Activated naive CD4-positive, alpha-beta T cell treated with anti-CD3 and anti-CD28 coated beads for 36 hours (primary cell): Measurements from ENCODE around the gene BEST2. TPM values are rescaled to one million over a fixed set of nuclear protein-coding genes. Genes with fewer than 3 reads are reported as not detected.

Experiments used
- CTCF ChIA-PET: fragments of 350-600 bp; sonication (Branson Sonifier 250); formaldehyde crosslinking; loops from one replicate; lab custom pipeline; 2021; ENCODE audit warnings: antibody characterized with exemption; lab: Charles Lee
- DNase-seq: peaks from one replicate; pipeline ENCODE4 v3.0.0-alpha.2; 2020
- H3K27ac Mint-ChIP-seq: one replicate; pipeline ENCODE4 v1.8.0; 2021; ENCODE audit warnings: mild to moderate bottlenecking, mixed read lengths
- H3K27me3 Mint-ChIP-seq: one replicate; pipeline ENCODE4 v1.8.0; 2021; ENCODE audit warnings: low read depth, mixed read lengths
- H3K36me3 Mint-ChIP-seq: one replicate; pipeline ENCODE4 v1.8.0; 2021; ENCODE audit warnings: low read depth, mixed read lengths
- H3K4me1 Mint-ChIP-seq: one replicate; pipeline ENCODE4 v1.8.0; 2021; ENCODE audit warnings: low read depth, mixed read lengths
- H3K4me3 Mint-ChIP-seq: one replicate; pipeline ENCODE4 v1.8.0; 2021; ENCODE audit warnings: mild to moderate bottlenecking, moderate library complexity, mixed read lengths
- H3K9me3 Mint-ChIP-seq: one replicate; pipeline ENCODE4 v1.8.0; 2021; ENCODE audit warnings: mixed read lengths
- intact Hi-C: fragments of 100-400 bp; cut with micrococcal nuclease; formaldehyde crosslinking; loops from one replicate; pipeline ENCODE4 v1.15.1; 2023
- total RNA-seq, 2 experiments: library from RNA; stranded (reverse); gene quantifications; one replicate each; pipeline ENCODE4 v1.2.3, GENCODE V29; 2021

BEST2 gene
- total RNA-seq, 2 experiments from 2014 or later, result not detected

DNA sequence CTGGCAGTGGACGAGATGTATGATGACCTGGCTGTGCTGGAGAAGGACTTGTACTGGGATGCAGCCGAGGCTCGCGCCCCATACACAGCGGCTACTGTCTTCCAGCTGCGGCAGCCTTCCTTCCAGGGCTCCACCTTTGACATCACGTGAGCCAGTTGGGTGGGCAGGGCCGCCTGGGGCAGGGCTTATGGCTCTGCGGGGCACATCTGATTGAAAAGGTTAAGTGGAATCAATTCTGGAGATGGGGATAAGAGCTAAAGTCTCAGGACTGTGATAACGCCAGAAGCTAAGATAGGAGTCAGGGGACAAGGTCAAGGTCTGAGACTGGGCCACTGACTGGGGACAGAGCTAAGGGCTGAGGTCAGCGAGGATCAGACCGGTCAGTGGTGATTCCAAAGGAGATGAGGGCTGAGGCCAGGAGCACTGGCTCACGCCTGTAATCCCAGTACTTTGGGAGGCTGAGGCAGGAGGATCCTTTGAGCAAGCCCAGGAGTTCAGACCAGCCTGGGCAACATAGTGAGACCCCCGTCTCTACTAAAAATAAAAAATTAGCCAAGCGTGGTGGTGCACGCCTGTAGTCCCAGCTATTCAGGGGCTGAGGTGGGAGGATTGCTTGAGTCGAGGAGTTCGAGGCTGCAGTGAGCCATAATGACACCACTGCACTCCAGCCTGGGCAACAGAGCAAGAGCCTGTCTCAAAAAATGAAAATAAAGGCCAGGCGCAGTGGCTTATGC is 4.7 kb downstream of the BEST2 start:
- peaks cover 2% of the 10 kb centered on the region for H3K4me1 Mint-ChIP-seq
- H3K36me3 Mint-ChIP-seq, result no peaks in the 10 kb centered on the region
- CTCF ChIA-PET, result interaction anchor here (0.6 to 16.6 kb wide), 12 partner anchors 8 to 233 kb away, joined by 3 to 341 read pairs (median 6); partner anchors contain the start of genes GET3, PRDX2, THSD8 and TNPO2
- no peak for DNase-seq
- peaks cover 20% of the 10 kb centered on the region for H3K27me3 Mint-ChIP-seq
- no peaks in the 10 kb centered on the region for H3K9me3 Mint-ChIP-seq
- intact Hi-C loops, result loop anchor here (2.0 kb wide), 1 partner anchor 192 kb away; no protein-coding TSS in a partner anchor
- peak overlapping the region; percentile 5 for H3K27ac Mint-ChIP-seq
- no peak overlapping the region for H3K4me3 Mint-ChIP-seq

DNA sequence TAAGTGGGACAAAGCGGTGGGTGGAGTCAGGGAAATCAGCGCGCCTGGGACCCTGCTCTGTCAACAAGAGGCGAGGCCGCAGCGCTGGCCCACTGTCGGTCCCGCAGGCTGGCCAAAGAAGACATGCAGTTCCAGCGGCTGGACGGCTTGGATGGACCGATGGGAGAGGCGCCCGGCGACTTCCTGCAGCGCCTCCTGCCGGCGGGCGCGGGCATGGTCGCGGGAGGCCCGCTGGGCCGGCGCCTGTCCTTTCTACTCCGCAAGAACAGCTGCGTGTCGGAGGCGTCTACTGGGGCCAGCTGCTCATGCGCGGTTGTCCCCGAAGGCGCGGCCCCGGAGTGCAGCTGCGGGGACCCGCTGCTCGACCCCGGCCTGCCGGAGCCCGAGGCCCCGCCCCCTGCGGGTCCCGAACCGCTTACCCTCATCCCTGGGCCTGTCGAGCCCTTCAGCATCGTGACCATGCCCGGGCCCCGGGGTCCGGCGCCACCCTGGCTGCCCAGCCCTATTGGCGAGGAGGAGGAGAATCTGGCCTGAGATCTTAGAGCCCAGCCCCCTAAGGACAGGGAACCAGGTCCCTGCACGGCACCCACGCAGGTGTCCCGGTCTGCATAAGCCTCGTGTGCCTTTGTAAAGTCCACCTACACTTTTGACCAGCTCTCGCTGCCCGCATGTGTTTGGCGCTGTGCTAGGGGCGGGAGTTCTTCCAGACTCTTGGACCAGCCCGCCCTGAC is 6.1 kb downstream of the BEST2 start:
- intact Hi-C loops, result loop anchor here (1.0 to 2.0 kb wide), 3 partner anchors 24 to 193 kb away; no protein-coding TSS in a partner anchor
- Mint-ChIP-seq H3K4me3 (peak overlapping the region; percentile 32), H3K27ac (no peak overlapping the region), H3K36me3 (no peaks in the 10 kb centered on the region), H3K27me3 (peaks cover 17% of the 10 kb centered on the region), H3K9me3 (no peaks in the 10 kb centered on the region), H3K4me1 (peaks cover 2% of the 10 kb centered on the region)
- CTCF ChIA-PET, result interaction anchor here (0.6 to 16.6 kb wide), 32 partner anchors 8 to 262 kb away, joined by 3 to 341 read pairs (median 4); partner anchors contain the start of genes GET3, HOOK2, PRDX2 and THSD8
- DNase-seq, result peak; percentile 63

DNA sequence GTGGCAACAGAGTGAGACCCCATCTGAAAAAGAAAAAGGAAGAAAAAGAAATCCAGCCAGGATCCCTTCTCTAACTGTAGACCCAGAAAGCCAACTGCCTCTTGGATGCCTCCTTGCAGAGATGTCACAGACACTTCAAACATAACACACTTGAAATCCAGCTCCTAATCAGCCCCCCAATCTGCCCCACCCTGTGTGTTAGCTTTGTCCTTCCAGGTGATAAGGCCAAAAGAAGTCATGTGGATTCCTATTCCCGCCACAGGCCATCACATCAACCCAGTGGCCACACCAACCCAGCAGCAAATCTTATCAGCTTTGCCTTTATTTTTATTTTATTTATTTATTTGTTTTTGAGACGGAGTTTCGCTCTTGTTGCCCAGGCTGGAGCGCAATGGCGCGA is 8.1 kb downstream of the BEST2 start:
- Mint-ChIP-seq H3K9me3 (no peaks in the 10 kb centered on the region), H3K36me3 (no peaks in the 10 kb centered on the region), H3K4me3 (no peak overlapping the region), H3K27ac (no peak overlapping the region), H3K4me1 (peaks cover 2% of the 10 kb centered on the region), H3K27me3 (peaks cover 14% of the 10 kb centered on the region)
- CTCF ChIA-PET, result interaction anchor here (0.9 to 16.6 kb wide), 26 partner anchors 9 to 206 kb away, joined by 3 to 341 read pairs (median 6); partner anchors contain the start of genes GET3, HOOK2, PRDX2 and RNASEH2A
- DNase-seq, result no peak
- intact Hi-C loops, result loop anchor here (1.0 to 5.0 kb wide), 3 partner anchors 38 to 88 kb away; no protein-coding TSS in a partner anchor

DNA sequence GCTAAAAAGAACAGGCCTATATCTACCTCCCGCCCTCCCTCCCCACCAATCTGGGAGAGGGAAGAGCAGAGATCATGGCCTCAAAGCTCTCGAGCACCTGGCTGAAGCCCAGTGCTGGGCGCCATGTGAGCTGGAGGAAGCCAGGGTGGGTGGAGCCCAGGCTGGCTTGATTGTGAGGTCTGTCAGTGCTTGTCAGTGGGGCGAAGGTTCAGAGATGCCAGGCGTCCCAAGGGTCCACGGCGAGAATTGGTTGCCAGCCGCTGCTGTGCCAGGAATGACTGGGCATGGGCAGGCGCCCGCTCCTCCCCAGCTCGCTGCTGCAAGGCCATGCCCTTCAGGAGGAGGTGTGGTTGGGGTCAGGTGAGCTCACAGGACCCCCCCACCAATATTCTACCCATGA is 11.5 kb downstream of the BEST2 start:
- no peak overlapping the region for H3K27ac Mint-ChIP-seq
- intact Hi-C loops, result loop anchor here (5.0 kb wide), 1 partner anchor 34 kb away; no protein-coding TSS in a partner anchor
- H3K27me3 Mint-ChIP-seq, result no peaks in the 10 kb centered on the region
- peaks cover 6% of the 10 kb centered on the region for H3K4me1 Mint-ChIP-seq
- H3K4me3 Mint-ChIP-seq, result no peak overlapping the region
- CTCF ChIA-PET, result interaction anchor here (0.9 to 16.6 kb wide), 8 partner anchors 11 to 99 kb away, joined by 3 to 341 read pairs (median 12); partner anchors contain the start of genes BEST2, HOOK2, PRDX2 and THSD8
- no peak for DNase-seq
- no peaks in the 10 kb centered on the region for H3K36me3 Mint-ChIP-seq
- H3K9me3 Mint-ChIP-seq, result no peaks in the 10 kb centered on the region

DNA sequence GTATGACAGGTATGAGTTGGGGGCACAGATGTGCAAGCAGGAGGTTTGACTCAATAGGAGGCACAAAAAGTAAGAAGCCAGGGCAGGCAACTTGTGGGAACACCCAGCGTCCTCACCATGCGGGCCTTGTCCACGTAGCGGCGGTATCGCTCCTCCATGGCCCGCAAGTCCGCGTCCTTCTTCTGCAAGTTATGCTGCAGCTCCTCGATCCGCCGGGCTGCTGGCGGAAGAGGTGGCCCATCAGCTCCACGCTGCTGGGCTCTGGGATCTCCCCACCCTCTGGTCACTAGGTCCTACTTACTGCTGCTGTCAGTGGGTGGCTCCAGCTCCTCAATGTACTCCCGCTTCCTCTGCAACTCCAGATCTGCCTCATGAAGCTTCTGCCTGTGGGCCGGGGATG is 13.1 kb downstream of the BEST2 start:
- DNase-seq, result no peak
- H3K27me3 Mint-ChIP-seq, result no peaks in the 10 kb centered on the region
- CTCF ChIA-PET, result interaction anchor here (0.7 to 16.6 kb wide), 12 partner anchors 7 to 148 kb away, joined by 3 to 341 read pairs (median 6); partner anchors contain the start of genes HOOK2, PRDX2 and THSD8
- H3K4me1 Mint-ChIP-seq, result peaks cover 6% of the 10 kb centered on the region
- no peak overlapping the region for H3K4me3 Mint-ChIP-seq
- no peak overlapping the region for H3K27ac Mint-ChIP-seq
- intact Hi-C loops, result loop anchor here (5.0 kb wide), 1 partner anchor 33 kb away; no protein-coding TSS in a partner anchor
- no peaks in the 10 kb centered on the region for H3K9me3 Mint-ChIP-seq
- no peaks in the 10 kb centered on the region for H3K36me3 Mint-ChIP-seq

DNA sequence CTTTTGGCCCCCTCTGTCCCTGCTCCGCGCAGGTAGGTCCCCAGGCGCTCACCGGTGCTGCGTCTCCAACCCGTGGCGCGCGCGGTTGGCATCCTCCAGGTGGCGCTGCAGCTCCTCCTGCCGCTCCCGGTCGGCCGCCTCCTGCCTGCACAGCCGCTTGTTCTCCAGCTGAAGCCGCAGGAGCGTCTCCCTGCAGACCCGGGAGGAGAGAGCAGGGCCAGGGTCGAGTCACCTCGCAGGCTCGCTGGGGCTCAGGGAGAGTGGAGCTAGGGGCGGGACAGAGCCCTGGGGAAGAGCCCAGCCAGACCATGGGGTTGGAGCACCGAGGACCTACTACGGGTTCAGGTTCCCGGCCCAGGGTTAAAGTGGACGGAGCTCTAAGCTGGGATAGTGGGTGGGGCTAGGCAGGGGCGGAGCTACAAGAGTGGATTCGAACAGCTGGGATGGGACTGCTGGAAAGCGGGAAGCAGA is 14.5 kb downstream of the BEST2 start:
- no peaks in the 10 kb centered on the region for H3K27me3 Mint-ChIP-seq
- intact Hi-C loops, result loop anchor here (1.0 kb wide), 1 partner anchor 81 kb away; no protein-coding TSS in a partner anchor

DNA sequence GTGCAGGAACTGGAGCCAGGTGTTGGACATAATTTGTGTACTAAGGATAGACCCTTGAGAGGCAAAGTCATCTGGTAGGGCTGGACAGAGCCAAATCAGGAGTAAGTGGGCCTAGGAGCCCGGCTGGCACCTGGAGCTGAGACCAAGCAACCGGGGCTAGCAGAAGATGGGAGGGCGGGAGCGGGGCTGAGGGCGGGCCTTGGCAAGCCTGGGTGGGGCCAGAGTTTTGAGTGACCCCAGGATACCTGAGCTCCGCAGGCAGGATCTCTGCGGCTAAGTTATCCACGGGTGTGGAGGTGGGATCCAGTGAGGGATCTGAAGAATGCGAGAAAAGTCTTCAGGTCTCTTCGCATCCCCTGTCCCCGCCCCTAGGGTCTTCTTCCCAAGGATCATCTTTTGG is 15.6 kb downstream of the BEST2 start:
- intact Hi-C loops, result no loop called here
- Mint-ChIP-seq H3K4me1 (peaks cover 7% of the 10 kb centered on the region), H3K4me3 (no peak overlapping the region), H3K27me3 (no peaks in the 10 kb centered on the region), H3K9me3 (no peaks in the 10 kb centered on the region), H3K27ac (no peak overlapping the region), H3K36me3 (no peaks in the 10 kb centered on the region)
- CTCF ChIA-PET, result interaction anchor here (0.6 to 16.6 kb wide), 13 partner anchors 8 to 1048 kb away, joined by 3 to 341 read pairs (median 9); partner anchors contain the start of genes DNASE2, HOOK2, PRDX2 and THSD8
- DNase-seq, result no peak

More for the DNA sequence above, 14.5 kb downstream of the BEST2 start:
- CTCF ChIA-PET, result interaction anchor here (0.7 to 16.6 kb wide), 34 partner anchors 9 to 199 kb away, joined by 3 to 341 read pairs (median 5); partner anchors contain the start of genes BEST2, DNASE2, HOOK2 and JUNB
- Mint-ChIP-seq H3K36me3 (no peaks in the 10 kb centered on the region), H3K9me3 (no peaks in the 10 kb centered on the region), H3K27ac (no peak overlapping the region), H3K4me3 (peak overlapping the region; percentile 24), H3K4me1 (peaks cover 7% of the 10 kb centered on the region)
- DNase-seq, result peak; percentile 91

DNA sequence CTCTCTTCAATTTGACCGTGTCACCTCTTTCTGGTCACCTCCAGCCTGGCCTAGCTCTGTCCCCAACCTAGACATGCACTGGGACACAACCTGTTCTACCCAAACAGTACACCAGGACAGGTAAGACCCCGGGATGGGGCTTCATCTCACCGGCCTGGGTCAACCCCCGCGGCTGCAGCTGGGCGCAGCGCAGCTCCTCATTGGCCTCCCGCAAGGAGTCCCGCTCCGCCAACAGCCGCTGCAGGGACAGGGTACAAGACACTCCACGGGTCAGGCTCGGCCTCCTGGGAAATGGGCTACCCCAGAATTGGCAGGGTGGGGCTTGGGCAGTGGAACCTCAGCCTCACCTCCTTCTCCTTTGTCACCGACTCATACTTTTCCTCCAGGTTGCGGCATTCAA is 16.1 kb downstream of the BEST2 start:
- no peak for DNase-seq
- CTCF ChIA-PET, result interaction anchor here (0.6 to 16.6 kb wide), 9 partner anchors 8 to 1047 kb away, joined by 3 to 341 read pairs (median 9); partner anchors contain the start of genes HOOK2, PRDX2 and THSD8
- intact Hi-C loops, result no loop called here
- Mint-ChIP-seq H3K4me3 (no peak overlapping the region), H3K9me3 (no peaks in the 10 kb centered on the region), H3K27me3 (no peaks in the 10 kb centered on the region), H3K4me1 (peaks cover 7% of the 10 kb centered on the region), H3K36me3 (no peaks in the 10 kb centered on the region), H3K27ac (no peak overlapping the region)

DNA sequence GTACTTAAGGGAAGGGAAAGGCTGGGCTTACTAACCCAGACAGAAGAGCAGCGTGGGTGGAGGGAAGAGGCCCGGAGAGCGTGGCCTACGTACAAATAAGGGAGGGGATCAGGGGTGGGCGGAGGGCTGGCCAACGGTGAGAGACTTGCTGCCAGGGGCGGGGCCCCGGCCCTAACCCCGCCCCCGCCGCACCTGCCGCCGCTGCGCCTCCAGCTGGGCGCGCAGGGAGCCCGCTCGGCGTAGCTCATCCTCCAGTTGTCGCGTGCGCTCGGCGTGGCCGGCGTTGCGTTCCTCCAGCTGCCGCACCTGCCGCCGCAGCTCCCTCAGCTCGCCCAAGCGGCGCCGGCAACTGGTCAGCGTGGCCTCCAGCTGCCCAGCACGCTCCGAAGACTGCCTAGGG is 18.1 kb downstream of the BEST2 start:
- intact Hi-C loops, result no loop called here
- Mint-ChIP-seq H3K36me3 (no peaks in the 10 kb centered on the region), H3K4me1 (peaks cover 7% of the 10 kb centered on the region), H3K9me3 (no peaks in the 10 kb centered on the region), H3K4me3 (peak overlapping the region; percentile 10), H3K27ac (no peak overlapping the region), H3K27me3 (no peaks in the 10 kb centered on the region)
- peak; percentile 68 for DNase-seq
- CTCF ChIA-PET, result interaction anchor here (0.9 to 16.6 kb wide), 3 partner anchors 9 to 78 kb away, joined by 6 to 341 read pairs (median 60); partner anchors contain the start of genes PRDX2 and THSD8

DNA sequence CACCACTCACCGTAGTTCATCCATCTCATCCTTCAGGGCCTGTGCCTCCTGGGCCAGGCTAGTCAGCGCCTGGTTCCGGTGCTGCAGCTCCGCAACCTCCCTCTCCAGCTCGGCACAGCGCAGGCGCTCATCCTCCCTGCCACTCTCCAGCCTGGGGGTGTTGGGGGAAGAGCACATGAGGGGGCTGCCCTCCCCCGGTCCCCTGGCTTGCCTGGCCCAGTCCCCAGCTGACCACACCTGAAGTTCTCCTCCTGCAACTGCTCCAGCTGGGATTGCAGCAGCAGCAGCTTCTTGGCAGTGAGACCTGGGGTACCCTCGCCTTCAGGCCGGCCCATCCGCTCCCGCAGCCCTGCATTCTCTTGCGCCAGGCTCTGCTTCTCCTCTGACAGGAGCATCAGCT is 19.3 kb downstream of the BEST2 start:
- intact Hi-C loops, result no loop called here
- Mint-ChIP-seq H3K36me3 (no peaks in the 10 kb centered on the region), H3K4me1 (peaks cover 7% of the 10 kb centered on the region), H3K27ac (no peak overlapping the region), H3K27me3 (no peaks in the 10 kb centered on the region), H3K4me3 (no peak overlapping the region), H3K9me3 (no peaks in the 10 kb centered on the region)
- no peak for DNase-seq
- CTCF ChIA-PET, result interaction anchor here (1.0 to 16.6 kb wide), 4 partner anchors 14 to 77 kb away, joined by 3 to 341 read pairs (median 33); partner anchors contain the start of genes PRDX2 and THSD8

DNA sequence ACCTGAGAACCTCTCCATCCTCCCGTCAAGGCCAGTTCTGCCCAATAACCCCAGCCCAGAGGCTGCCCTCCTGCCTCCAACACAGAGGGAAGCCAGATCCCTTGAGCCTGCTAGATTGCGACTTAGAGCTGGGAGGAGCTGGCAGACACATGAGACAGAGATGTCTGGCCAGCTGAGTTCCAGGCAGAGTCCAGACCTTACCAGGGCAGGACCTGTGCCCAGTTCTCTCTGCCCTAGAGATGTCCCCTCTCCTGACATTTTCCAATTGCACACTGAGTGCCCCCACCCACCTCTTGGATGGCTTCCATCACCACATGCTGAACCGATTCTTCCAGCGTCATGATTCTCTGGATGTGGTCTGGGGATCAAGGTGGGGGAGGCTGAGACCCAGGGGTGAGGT is 20.7 kb downstream of the BEST2 start:
- Mint-ChIP-seq H3K27ac (no peak overlapping the region), H3K4me1 (peaks cover 7% of the 10 kb centered on the region), H3K27me3 (no peaks in the 10 kb centered on the region), H3K36me3 (no peaks in the 10 kb centered on the region), H3K9me3 (no peaks in the 10 kb centered on the region), H3K4me3 (no peak overlapping the region)
- intact Hi-C loops, result no loop called here
- DNase-seq, result no peak
- CTCF ChIA-PET, result interaction anchor here (7.4 to 8.8 kb wide), 2 partner anchors 10 to 25 kb away, joined by 105 to 303 read pairs; partner anchors contain the start of genes JUNB, PRDX2 and THSD8
